Activated CD8-positive, alpha-beta memory T cell treated with anti-CD3 and anti-CD28 coated beads, Interleukin-2, amount 50 U/mL, for 24 hours (primary cell): ENCODE measurements around the gene TYSND1.
"Not testable (repeated sequence)": the region's sequence is repeated elsewhere in the genome, so short reads cannot be mapped to it uniquely, and the experiment has no call there.

Source experiments
- DNase-seq: peaks from one replicate; pipeline ENCODE4 v3.0.0-alpha.2; 2020; ENCODE audit errors: extremely low read depth

TYSND1 gene

GRCh38 chr10:70163448-70163847 lies 16.9 kb upstream of the TYSND1 start:
- DNase-seq = no peak

GRCh38 chr10:70162892-70163201 lies 16.3 kb upstream of the TYSND1 start:
- no peak for DNase-seq

GRCh38 chr10:70162151-70162891 lies 15.8 kb upstream of the TYSND1 start:
- no peak for DNase-seq

GRCh38 chr10:70160798-70161197 lies 14.3 kb upstream of the TYSND1 start:
- no peak for DNase-seq

- DNase-seq = not testable (repeated sequence)
These were observed 12.9 kb upstream of the TYSND1 start for GRCh38 chr10:70159366-70159765.

GRCh38 chr10:70158113-70158512 lies 11.6 kb upstream of the TYSND1 start:
- no peak for DNase-seq

- no peak for DNase-seq
These were observed 8.8 kb upstream of the TYSND1 start for GRCh38 chr10:70155255-70155838.

GRCh38 chr10:70148516-70148915 lies 2.0 kb upstream of the TYSND1 start:
- DNase-seq = no peak

GRCh38 chr10:70147259-70147625 lies 742 bp upstream of the TYSND1 start:
- DNase-seq = no peak

GRCh38 chr10:70145666-70146488 lies 623 bp downstream of the TYSND1 start:
- DNase-seq = no peak

GRCh38 chr10:70145166-70145665 lies 1.3 kb downstream of the TYSND1 start:
- no peak for DNase-seq

GRCh38 chr10:70144372-70145110 lies 2.0 kb downstream of the TYSND1 start:
- no peak for DNase-seq

GRCh38 chr10:70142555-70142954 lies 3.9 kb downstream of the TYSND1 start:
- no peak for DNase-seq

- DNase-seq = no peak
These were observed 6.2 kb downstream of the TYSND1 start for GRCh38 chr10:70140297-70140696.

GRCh38 chr10:70139997-70140250 lies 6.6 kb downstream of the TYSND1 start:
- DNase-seq = no peak

- DNase-seq = no peak
These were observed 7.1 kb downstream of the TYSND1 start for GRCh38 chr10:70139151-70139996.

GRCh38 chr10:70137927-70138883 lies 8.3 kb downstream of the TYSND1 start:
- no peak for DNase-seq

GRCh38 chr10:70137135-70137534 lies 9.4 kb downstream of the TYSND1 start:
- DNase-seq = no peak

GRCh38 chr10:70135684-70136083 lies 10.8 kb downstream of the TYSND1 start:
- DNase-seq = no peak

GRCh38 chr10:70135046-70135445 lies 11.5 kb downstream of the TYSND1 start:
- DNase-seq = no peak
